Measurements from ENCODE around the gene TMEM138.

DNA sequence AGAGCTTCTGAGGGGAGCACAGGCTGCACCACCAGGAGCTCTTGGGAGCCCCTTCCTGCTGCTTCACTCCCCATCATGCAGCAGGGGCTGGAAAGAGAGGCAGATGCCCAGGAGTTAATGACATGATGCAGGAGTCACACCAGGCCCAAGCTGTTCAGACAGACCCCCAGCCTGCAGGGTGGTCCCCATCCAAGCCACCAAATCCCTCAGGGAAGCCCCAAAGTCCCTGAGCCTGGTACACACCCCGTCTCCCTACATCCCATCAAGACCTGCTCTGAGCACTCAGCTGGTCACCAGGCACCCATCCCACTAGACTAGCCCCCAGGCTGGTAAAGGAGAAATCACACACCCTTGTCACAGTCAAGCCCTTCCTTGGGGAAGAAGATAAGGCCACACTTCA lies 11.8 kb upstream of the TMEM138 start:
- TF ChIP-seq POLR2A (IDR thresholded peaks at IDR 0.05), result no peak
- no peak for TF ChIP-seq CTCF (IDR thresholded peaks at IDR 0.05 in 4 of 5, conservative IDR thresholded peaks at IDR 0.05 in 1 of 5)

Data from gastrocnemius medialis (tissue), 4 donors.